BJ (cell line): ENCODE measurements around the gene DNAJB7. TPM values are rescaled to one million over a fixed set of nuclear protein-coding genes. Genes with fewer than 3 reads are reported as not detected.
"Not testable (repeated sequence)": the region's sequence is repeated elsewhere in the genome, so short reads cannot be mapped to it uniquely, and the experiment has no call there.

ENCODE experiments used
- CTCF ChIA-PET: fragments of 350-600 bp; formaldehyde crosslinking; extraction: SDS; loops from one replicate; lab custom pipeline; 2021; ENCODE audit warnings: antibody characterized with exemption, inconsistent platforms; lab: Yijun Ruan, JAX
- POLR2A ChIA-PET: fragments of 300-600 bp; sonication (Branson Sonifier 250); formaldehyde crosslinking; extraction: SDS; loops from one replicate; lab custom pipeline; 2021; ENCODE audit warnings: antibody characterized with exemption; lab: Charles Lee
- DNase-seq: peaks from one replicate; pipeline ENCODE4 v3.0.0-alpha.2; 2011; ENCODE audit warnings: low read depth
- H3K27me3 ChIP-seq: 2 replicates; pipeline ENCODE4 v1.6.0; 2011; ENCODE audit warnings: low read length; ENCODE audit not compliant: control insufficient read depth, insufficient read depth
- H3K36me3 ChIP-seq: 2 replicates; pipeline ENCODE4 v1.5.1; 2011; ENCODE audit warnings: low read length; ENCODE audit not compliant: control insufficient read depth, insufficient read depth
- H3K4me3 ChIP-seq: 2 replicates; pipeline ENCODE4 v1.5.1; 2011; ENCODE audit warnings: low read depth, mild to moderate bottlenecking, control low read depth, low read length
- polyA plus RNA-seq: library from polyadenylated mRNA; depleted of rRNA; stranded (reverse); fragments of >200 nt; gene quantifications from 2 replicates; pipeline ENCODE4 v1.2.3, GENCODE V29; 2011
- TF ChIP-seq, protein P1 (sequence below): IDR thresholded peaks from 2 replicates; pipeline ENCODE4 v1.5.1; 2011; ENCODE audit warnings: low read depth, mild to moderate bottlenecking, control low read depth, inconsistent platforms, low read length, moderate library complexity; ENCODE audit not compliant: insufficient read depth

DNAJB7 gene
- polyA plus RNA-seq, 1 experiment, result not detected

- POLR2A ChIA-PET, result no interaction called here
- no peak for DNase-seq
- Histone ChIP-seq H3K36me3 (peaks cover 2% of the 10 kb centered on the region), H3K27me3 (no peaks in the 10 kb centered on the region), H3K4me3 (no peak overlapping the region)
- CTCF ChIA-PET, result interaction anchor here (0.6 to 1.7 kb wide), 3 partner anchors 15 to 170 kb away, joined by 3 read pairs; no protein-coding TSS in a partner anchor
- TF ChIP-seq, protein P1, sequence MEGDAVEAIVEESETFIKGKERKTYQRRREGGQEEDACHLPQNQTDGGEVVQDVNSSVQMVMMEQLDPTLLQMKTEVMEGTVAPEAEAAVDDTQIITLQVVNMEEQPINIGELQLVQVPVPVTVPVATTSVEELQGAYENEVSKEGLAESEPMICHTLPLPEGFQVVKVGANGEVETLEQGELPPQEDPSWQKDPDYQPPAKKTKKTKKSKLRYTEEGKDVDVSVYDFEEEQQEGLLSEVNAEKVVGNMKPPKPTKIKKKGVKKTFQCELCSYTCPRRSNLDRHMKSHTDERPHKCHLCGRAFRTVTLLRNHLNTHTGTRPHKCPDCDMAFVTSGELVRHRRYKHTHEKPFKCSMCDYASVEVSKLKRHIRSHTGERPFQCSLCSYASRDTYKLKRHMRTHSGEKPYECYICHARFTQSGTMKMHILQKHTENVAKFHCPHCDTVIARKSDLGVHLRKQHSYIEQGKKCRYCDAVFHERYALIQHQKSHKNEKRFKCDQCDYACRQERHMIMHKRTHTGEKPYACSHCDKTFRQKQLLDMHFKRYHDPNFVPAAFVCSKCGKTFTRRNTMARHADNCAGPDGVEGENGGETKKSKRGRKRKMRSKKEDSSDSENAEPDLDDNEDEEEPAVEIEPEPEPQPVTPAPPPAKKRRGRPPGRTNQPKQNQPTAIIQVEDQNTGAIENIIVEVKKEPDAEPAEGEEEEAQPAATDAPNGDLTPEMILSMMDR, result no peak
Measured at GRCh38 chr22:40853333-40853732, 8.6 kb downstream of the DNAJB7 start.

DNA sequence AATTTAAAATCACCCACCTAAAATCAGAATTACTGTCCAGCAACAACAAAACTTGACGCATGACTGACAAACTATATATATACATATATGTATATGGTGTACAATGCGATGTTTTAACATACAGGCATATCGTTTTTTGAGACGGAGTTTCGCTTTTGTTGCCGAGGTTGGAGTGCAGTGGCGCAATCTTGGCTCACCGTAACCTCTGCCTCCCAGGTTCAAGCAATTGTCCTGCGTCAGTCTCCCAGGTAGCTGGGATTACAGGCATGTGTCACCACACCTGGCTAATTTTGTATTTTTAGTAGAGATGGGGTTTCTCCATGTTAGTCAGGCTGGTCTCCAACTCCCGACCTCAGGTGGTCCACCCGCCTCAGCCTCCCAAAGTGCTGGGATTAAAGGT lies 16.1 kb downstream of the DNAJB7 start:
- POLR2A ChIA-PET, H3K36me3 ChIP-seq, H3K4me3 ChIP-seq, H3K27me3 ChIP-seq, DNase-seq, CTCF ChIA-PET: not testable (repeated sequence)

DNA sequence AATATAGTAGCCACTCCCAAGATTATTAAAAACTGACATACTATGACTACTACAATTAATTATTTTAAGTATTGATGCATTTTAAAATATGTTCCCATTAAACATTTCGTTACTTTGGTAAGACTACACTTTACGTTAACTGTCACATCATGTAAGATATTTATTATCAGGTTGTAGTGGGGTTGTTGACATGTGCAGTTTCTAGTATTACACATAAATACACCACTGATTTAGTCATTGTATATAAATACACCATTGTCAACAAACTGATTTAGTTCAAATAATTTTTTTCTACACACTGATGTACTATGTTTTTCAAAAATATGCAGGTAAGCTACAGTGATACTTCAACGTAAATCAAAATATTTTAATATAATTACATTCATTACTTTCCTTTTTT lies 17.0 kb downstream of the DNAJB7 start:
- DNase-seq, result no peak
- H3K36me3 ChIP-seq, result peaks cover 6% of the 10 kb centered on the region
- CTCF ChIA-PET, result no interaction called here
- H3K4me3 ChIP-seq, result no peak overlapping the region
- TF ChIP-seq, protein P1, result no peak
- POLR2A ChIA-PET, result no interaction called here
- H3K27me3 ChIP-seq, result no peaks in the 10 kb centered on the region

DNA sequence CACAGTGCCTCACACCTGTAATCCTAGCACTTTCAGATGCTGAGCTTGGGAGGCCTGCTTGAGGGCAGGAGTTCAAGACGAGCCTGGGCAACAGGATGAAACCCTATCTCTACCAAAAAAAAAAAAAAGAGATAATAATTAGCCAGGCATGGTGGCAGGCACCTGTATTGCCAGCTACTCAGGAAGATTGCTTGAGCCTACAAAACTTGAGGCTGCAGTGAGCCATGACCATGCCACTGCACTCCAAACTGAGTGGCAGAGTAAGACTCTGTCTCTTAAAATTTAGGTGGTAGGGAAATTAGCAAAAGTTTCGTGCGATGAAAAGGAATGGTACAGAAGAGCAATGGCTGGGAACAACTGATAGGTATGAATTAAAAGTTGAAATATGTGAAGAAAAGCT lies 23.4 kb downstream of the DNAJB7 start:
- TF ChIP-seq, protein P1, result no peak
- ChIA-PET CTCF (interaction anchor here (1.4 kb wide), 1 partner anchor 14 kb away, joined by 3 read pairs; no protein-coding TSS in a partner anchor), POLR2A (no interaction called here)
- no peaks in the 10 kb centered on the region for H3K27me3 ChIP-seq
- peaks cover 8% of the 10 kb centered on the region for H3K36me3 ChIP-seq
- H3K4me3 ChIP-seq, result no peak overlapping the region
- no peak for DNase-seq

- Histone ChIP-seq H3K27me3 (no peaks in the 10 kb centered on the region), H3K4me3 (no peak overlapping the region), H3K36me3 (peaks cover 7% of the 10 kb centered on the region)
- POLR2A ChIA-PET, result no interaction called here
- TF ChIP-seq, protein P1, result no peak
- CTCF ChIA-PET, result interaction anchor here (1.5 kb wide), 1 partner anchor 8 kb away, joined by 3 read pairs; no protein-coding TSS in a partner anchor
- no peak for DNase-seq
Measured at GRCh38 chr22:40834619-40835018, 27.3 kb downstream of the DNAJB7 start.

DNA sequence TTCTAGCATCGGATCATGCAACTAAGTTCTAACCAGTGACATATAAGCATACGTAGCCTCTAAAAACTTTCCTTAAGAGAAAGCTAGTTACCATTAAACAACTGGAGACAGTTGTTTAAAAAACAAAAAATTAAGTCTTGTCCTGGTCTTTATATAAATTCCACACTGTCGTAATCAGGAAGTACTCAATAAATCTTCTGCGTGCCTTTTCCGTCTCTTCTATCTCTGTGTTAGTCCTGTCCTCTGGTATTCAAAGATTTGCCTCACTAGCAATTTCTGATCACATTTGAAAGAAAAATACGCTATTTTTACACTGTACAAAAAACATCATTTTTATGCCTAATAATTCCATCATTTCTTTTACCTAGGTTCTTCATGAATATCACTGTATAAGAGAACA lies 32.8 kb downstream of the DNAJB7 start:
- H3K4me3 ChIP-seq, result no peak overlapping the region
- POLR2A ChIA-PET, result no interaction called here
- H3K27me3 ChIP-seq, result no peaks in the 10 kb centered on the region
- no peak for DNase-seq
- TF ChIP-seq, protein P1, result no peak
- CTCF ChIA-PET, result interaction anchor here (0.8 kb wide), 1 partner anchor 12 kb away, joined by 3 read pairs; no protein-coding TSS in a partner anchor
- H3K36me3 ChIP-seq, result peaks cover 5% of the 10 kb centered on the region
